Activated gamma-delta T cell (primary cell): ENCODE measurements around the gene POLDIP2.

Source experiments
- DNase-seq: peaks from one replicate; lab custom pipeline; 2025; lab: John Stamatoyannopoulos, UW
- total RNA-seq, 2 donors: gene quantifications; one replicate each; lab custom pipeline; 2026; lab: John Stamatoyannopoulos, UW

The POLDIP2 gene, protein sequence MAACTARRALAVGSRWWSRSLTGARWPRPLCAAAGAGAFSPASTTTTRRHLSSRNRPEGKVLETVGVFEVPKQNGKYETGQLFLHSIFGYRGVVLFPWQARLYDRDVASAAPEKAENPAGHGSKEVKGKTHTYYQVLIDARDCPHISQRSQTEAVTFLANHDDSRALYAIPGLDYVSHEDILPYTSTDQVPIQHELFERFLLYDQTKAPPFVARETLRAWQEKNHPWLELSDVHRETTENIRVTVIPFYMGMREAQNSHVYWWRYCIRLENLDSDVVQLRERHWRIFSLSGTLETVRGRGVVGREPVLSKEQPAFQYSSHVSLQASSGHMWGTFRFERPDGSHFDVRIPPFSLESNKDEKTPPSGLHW
- total RNA-seq = 46.5 to 52.7 reads per million in 2 donors

GRCh38 chr17:28357061-28357900 lies at the start of gene POLDIP2:
POLDIP2 (minus strand) TSS chr17:28357527; CDS start chr17:28357448, 79 bp downstream.
- DNase-seq = peak; percentile 97

GRCh38 chr17:28406473-28406814 lies 49.1 kb upstream of the POLDIP2 start:
- no peak for DNase-seq

DNA sequence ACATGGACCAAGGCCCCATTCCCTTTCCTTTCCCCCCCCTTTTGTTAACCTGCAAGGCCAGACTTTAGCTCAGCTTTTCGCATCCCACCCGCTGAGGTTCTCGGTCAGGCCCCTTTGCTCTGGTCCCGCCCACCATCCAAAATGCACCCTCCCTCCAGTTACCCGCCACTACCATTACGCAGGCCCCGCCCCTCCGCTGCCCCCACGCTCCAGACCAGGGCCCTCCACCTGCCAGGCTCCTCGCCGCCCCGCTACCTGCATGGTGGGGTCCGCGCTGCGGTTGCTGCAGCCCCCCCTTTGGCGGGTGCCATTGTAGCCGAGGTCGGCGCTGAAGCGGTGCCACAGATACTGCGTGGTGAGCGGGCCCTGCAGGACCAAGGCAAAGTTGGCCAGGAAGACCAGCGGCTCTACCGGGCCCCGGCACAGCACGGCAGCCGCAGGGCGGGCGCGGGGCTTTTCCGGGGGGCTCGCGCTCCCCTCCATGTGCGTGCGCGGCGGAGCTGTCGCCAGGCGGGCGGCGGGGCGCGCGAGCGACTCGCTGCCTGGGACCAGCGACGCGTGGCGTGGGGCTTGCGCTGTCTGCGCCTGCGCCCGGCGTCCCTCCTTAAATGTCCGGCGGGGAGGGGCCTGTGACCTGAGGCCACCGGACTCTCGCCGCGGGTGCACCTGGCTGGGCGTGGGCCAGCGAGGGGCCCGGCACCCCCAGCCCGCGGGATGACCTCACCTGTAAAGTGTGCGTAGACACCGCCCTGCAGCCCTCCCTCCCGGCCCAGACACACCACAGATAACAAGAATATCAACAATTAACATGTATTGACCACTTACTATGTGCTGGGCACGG lies 48.5 kb upstream of the POLDIP2 start, which contains the start of gene SLC46A1:
TSS of gene SLC46A1 (minus strand) at position 581 of the 841 bp plus-strand sequence. CDS start at position 483, 98 bp downstream.
- no peak for DNase-seq

- no peak for DNase-seq
Measured at GRCh38 chr17:28404812-28405570, 47.7 kb upstream of the POLDIP2 start.

DNA sequence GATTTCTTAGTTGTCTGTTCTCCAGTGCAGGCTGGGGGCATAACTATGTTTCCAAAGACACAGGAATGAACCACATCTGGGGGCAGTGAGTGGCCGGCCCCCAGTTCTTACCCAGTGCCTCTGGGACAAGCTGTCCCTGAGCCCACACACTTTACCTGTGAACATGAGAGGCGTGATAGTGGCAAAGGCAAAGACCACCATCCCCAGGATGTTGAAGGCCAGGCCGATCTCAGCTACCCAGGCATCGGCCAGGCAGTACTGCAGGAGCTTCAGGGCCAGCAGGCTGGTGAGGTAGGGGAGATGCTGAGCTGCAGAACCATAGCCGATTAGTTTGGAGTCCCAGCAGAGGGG lies 47.1 kb upstream of the POLDIP2 start:
- DNase-seq = no peak

DNA sequence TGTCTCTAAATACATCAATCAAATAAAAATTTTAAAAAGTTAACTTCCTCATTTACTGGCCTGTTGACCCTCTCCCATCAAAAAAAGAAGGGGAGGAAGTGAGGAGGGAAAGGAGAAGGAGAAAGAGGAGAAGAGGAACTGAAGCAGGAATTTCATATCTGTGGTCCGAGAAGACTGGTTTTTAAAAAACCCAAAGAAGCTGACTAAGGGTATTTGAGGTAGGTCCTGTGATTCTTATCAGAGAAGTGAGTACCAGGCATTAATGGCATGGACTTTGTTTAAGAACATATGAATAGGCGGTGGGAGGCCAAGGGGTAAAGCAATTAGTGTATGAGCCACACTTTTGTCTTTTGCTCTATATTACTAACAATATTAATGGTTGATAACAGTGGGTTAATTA lies 46.7 kb upstream of the POLDIP2 start:
- DNase-seq = no peak

DNA sequence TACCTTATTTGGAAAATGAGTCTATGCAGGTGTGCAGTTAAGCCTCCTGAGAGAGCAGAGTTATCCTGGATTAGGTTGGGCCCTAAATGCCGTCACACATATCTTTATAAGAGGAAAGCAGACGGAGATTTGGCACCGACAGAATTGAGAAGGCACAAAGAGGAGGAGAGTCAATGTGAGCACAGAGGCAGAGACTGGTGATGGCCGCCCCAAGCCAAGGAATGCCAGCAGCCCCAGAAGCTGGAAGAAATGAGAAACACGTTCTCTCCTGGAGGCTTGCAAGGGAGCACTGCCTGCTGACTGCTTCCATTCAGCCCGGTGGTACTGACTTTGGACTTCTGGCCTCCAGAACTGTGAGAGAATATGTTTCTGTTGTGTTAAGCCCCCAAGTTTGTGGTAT lies 45.5 kb upstream of the POLDIP2 start:
- no peak for DNase-seq

DNA sequence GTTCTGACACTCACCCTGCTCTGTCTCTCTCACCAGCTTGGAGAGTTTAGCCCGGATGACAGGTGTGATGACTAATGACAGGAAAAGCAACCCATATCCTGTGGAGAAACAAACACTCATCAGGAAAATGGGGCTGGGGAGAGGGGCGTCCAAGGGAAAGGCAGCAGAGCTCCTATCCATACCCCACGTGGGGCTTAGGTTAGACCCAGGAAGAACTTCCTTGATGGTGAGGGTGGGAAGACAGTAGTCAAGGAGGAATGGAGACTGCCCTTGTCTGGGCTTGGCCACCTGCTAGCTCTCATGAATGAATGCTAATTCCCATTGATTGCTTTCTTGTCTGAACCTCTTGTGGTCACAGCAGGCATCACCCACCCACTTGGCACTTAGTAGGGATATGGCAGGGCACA lies 44.9 kb upstream of the POLDIP2 start:
- DNase-seq = no peak

- DNase-seq = no peak
Measured at GRCh38 chr17:28399808-28400207, 42.5 kb upstream of the POLDIP2 start.

DNA sequence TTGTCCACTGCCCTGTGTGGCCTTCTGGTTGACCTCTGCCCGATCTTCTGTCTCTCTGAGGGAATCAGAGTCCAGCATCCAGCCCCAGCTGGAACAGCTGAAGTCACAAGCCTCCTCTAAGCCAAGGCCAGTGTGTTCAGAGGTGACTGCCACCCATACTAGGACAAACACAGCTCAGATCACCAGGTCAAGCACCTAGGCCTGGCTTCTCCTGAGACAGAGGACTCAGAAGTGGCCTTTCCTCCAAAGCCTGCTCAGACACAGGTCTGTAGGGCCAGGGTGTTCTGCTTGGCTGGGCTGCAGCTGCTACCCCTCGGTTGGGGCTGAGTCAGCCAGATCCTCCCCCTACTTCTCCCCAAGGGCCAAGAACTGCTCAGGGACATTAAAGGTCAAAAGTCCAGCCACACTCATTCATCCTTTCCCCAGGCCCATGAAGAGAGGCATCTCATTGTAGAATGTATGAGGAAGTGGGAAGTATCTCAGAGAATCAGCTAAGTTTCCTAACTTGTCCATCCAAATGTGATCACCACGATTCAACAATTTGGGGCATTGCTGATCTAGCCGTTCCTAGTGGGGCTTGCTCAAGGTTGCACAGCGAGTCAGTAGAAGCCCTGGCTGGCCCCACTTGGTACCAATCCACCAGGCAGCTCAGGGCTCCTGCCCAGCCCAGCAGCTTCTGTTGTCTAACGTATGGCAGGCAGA lies 41.1 kb upstream of the POLDIP2 start:
- DNase-seq = no peak

DNA sequence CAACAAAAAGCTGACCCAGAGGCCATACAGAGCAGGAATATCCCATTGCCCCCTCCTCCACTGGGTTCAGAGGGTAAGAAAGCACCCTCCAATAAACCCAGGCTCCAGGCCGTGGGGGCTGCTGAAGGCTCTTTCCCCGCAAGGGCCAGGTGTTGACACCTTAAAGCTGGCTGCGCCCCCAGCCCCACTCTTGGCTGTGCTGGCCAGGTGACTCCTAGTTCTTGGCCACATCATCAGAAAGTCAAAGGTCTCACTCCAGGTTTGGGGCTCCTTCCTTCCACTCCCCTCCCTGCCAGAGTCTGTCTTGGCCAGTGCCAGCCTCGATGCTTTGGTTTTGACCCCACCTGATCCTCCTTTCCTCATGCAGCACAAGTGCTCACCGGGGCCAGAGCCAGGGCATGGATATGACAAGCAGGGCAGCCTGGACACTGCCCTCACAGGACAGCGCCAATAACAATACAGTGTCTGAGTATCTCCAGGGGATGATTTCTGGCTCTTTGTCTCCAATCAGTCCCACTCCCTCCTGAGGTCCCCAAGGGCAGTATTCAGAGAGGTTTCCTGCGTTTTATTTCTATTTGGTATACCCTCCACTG lies 40.5 kb upstream of the POLDIP2 start:
- no peak for DNase-seq

GRCh38 chr17:28397275-28397674 lies 39.9 kb upstream of the POLDIP2 start:
- no peak for DNase-seq

- DNase-seq = no peak
Measured at GRCh38 chr17:28396635-28397239, 39.4 kb upstream of the POLDIP2 start.

DNA sequence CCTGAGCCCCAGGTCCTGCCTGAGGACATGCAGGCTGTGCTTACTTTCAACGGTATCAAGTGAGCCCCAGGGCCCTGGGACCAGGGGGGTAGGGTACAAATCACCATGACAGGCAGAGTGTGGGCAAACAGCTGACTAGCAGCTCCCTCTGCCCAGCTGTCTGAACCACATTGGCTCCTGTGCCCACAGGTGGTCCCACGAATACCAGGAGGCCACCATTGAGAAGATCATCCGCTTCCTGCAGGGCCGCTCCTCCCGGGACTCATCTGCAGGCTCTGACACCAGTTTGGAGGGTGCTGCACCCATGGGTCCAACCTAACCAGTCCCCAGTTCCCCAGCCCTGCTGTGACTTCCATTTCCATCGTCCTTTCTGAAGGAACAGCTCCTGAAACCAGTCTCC lies 38.6 kb upstream of the POLDIP2 start:
- no peak for DNase-seq

- no peak for DNase-seq
Measured at GRCh38 chr17:28395426-28395825, 38.1 kb upstream of the POLDIP2 start.

DNA sequence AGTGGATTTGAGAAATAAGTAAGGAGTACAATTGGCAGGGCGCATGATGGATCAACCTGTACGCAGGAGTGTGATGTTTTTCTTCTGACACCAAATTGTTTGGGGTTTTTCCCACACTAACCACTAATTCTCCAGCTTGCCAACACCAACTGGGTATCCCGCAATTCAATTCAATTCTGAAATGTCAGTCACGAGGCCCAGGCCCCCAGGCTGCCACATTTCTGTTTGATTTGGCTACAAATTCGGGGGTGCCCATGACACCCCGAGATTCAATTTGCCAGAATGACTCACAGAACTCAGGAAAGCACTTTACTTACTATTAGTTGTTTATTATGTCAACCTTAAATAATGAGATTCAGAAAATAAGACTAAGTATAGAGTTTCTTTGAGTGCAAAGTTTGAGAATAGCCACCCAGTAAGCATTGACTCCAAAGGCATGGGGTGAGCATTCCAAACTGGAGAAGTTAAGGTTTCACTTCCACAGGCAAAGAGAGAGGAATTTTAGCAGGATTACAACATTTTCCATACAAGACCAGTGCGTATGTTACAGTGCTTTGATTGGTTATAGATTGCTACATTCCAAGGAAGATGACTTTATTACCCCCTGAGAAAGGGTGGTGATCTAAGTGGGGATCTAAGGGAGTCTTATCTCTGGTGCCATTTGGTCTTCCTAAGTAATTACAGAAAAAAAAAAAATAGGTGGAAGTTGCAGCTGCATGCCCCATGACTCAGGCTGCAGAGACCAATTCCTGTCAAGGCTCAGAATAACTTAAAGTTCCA lies 37.2 kb upstream of the POLDIP2 start:
- DNase-seq = no peak

DNA sequence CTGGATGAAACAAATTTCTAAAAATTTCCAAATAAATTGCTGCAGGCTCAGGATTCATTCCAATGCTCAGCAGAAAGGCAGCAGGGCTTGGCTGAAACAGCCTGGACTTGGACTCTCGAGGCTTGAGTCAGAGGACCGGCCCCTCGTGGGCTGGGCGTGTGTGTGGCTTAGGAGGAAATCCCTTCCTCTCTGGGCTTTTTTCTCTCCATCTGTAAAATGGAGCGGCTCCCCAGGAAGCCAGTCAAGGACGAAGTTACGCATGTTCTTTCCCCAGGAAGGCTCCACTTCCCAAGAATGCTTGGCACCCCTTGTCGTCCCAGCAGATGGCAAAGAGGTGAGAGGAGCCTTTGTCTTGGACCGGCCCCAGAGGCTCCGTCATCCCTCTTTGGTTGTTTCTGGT lies 35.2 kb upstream of the POLDIP2 start:
- no peak for DNase-seq

- DNase-seq = no peak
Measured at GRCh38 chr17:28391401-28391800, 34.1 kb upstream of the POLDIP2 start.

DNA sequence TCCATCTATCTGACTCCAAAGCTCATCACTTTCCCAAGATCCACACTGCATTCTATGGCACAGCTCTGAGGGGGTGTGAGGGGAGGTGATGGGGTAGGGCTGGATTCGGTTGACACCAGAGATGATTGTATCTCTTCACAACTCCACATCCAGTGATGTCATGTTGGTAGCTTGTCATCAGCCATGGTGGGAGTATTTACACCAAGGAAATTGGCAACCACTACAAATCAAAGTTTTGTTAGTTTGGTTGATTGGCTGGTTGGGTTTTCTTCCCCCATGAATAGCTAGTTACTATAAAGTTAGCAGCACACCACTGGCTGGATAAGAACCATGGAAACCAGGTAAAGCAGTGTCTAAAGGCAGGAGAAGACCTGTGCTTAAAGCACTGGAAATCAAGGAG lies 33.7 kb upstream of the POLDIP2 start:
- DNase-seq = no peak
